Lung microvascular endothelial cell (primary cell): ENCODE measurements around the gene CHSY1. TPM values are rescaled to one million over a fixed set of nuclear protein-coding genes. Genes with fewer than 3 reads are reported as not detected.
"Not testable (repeated sequence)": the region's sequence is repeated elsewhere in the genome, so short reads cannot be mapped to it uniquely, and the experiment has no call there.

ENCODE experiments used
- DNase-seq, 2 donors: peaks; one replicate each; pipeline versions ENCODE4 v3.0.0 to v3.0.0-alpha.2; 2010; ENCODE audit warnings: low read depth in 2 of 2
- total RNA-seq: library from RNA; depleted of rRNA; stranded (reverse); fragments of >200 nt; gene quantifications from 2 replicates; pipeline ENCODE4 v1.2.1, GENCODE V29; 2014

Gene CHSY1
- total RNA-seq, 1 donor from 2014 or later, result 31.9 TPM

DNA sequence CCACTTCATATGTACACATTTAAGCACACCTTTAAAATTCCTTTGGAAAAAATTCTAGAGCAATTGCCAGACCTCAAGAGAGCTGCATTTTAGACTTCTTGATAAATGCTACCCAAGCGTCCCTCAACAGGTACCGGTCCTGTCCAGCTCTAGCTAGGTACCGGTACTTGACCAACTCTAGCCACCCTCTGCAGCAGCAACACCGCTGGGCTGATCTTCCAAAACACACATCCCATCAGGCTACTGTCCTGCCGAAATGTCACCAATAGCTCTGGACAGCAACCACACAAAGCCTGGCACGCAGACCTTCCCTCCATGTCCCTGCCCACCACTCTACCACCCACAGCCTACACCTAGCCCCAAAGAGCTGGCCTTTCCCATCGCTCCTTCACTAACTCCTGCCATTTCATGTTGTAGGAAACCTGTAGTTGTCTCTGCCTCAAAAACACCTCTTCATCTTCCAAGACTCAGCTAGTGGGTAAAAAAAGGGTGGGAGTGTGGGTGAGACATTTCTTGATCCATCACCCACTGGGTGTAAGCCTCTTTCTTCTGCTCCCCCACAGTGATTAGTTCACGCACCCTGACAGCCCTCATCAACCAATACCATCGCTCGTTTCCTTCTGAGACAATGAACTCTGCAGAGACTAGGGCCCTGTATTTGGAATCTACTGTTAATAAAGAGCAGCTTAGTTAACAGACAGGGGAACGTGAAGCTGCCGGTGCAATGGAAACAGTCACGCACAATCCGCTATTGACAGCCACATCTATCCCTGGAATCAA lies 6.8 kb downstream of the CHSY1 start:
- no peak for DNase-seq

DNA sequence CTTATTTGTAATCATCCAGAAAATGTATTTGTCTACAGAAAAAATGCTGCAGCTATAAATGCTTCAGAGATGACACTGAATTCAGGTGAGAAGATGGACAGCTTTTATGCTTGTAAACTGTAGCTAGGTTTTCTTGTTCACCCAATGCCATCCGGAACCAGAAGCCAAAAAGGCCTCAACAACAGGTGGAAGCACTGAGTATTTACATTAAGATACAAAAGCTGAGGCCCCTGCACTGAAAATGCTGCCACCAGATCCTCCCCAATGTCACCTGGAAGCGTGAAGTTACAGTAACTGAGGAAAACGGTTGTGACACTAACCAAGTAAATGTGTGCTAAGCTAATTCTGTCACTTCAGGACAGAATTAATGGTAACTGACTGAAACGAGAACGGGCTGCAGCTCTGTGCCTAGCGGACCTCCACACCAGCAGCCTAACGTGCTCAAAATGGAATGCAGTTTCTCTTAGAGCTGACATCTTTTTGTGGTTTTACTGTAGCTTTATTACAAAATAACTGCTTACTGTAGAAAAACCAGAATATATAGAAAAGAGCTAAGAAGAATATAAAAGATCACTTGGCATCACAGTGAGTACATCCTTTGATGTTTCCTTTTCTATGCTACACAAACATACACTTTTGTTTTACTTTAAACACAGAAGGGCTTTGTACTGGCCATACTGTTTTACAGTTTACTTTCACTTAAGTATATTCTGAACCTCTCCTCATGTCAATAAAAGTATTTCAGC lies 7.6 kb downstream of the CHSY1 start:
- no peak for DNase-seq

DNA sequence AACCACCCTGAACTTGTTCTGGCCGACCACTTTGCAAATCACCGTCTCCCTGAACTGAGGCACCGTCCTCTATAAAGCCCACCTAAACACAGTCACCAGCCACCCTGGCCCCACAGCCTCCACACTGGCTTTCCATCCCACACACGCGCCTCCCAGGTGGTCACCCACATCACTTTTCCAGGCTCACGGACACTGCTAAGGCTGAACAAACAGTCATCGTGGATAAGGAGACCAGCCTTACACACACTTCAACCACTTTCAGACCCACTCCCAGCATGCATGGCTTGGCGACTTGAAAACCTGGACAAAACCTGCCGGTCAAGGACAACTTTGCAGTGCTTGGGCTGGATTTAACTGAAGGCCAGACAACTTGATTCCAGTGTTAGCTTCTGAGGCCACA lies 8.4 kb downstream of the CHSY1 start:
- no peak for DNase-seq

DNA sequence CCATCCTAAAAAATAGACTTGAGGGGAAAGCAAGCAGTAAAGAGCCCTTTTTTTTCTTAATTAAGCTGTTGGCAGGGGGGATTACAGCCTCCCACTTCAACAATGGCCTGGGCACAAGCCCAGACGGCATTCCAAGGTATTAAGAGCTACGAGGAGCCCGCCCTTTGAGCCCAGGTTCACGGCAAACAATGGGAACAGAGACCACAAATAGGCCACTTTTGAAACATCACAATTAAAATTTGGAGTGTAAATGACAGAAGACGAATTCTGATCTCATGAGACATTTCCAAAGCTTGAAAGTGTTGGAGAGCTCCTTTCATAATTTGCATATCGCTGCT lies 8.9 kb downstream of the CHSY1 start:
- peak in 1 of 2 donors; percentile 59 for DNase-seq

DNA sequence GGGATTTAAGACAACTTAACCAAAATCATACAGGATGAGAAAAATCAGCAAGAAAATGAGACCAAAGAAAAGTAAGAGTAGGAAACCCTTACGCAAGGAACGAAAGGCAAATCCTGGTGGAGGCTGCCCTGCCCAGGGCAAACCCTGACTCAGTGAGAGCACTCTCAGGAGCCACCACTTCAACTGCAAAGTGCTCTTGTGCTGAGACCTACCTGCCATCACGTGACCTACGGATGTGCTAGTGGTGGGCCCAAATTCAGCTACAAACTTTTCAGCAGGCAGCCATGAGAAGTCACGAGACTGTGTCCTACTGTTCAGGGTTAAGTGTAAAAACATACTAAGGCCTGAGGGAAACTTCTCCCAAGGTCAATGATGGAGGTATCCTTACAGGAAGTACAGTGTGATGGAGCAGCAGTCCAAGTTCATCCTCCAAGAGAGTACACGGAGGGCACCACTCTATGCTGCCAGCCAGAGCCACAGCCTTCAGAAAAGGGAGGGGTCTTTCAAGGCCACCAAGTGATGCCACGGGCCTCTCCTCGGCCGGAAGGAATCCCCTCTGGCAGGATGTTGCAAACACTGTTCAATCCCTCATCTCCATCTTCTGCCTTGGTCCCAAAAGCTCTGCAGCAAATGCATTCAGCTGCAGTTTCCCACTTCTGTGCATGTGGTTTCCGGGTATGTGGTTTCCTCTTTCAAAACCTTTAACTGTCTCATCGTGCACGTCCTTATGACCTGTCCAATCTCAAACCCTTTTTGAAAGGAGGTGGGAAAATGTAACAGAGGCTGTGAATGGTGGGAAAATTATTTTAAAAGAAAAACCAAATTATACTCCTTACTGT lies 9.5 kb downstream of the CHSY1 start:
- peak; percentile 50 to 75 for DNase-seq

DNA sequence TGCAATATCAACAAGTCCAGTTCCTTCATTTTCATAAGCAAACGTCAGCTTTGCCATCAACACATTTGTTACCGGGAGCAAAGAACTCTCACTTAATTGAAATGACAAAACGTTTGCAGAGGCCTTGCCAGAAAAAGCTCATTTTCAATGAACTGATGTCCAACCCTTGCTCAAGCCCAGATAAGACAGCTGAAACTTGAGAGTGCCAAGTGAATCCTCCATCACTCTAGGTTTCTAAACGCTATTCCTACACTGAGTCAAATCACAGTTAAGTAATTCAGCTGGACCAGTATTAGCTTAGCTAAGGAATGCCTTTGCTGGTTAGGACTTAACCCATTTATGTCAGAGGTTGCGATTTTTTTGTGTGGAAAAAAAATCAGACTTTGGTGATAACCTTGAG lies 11.5 kb downstream of the CHSY1 start:
- DNase-seq, result no peak

DNA sequence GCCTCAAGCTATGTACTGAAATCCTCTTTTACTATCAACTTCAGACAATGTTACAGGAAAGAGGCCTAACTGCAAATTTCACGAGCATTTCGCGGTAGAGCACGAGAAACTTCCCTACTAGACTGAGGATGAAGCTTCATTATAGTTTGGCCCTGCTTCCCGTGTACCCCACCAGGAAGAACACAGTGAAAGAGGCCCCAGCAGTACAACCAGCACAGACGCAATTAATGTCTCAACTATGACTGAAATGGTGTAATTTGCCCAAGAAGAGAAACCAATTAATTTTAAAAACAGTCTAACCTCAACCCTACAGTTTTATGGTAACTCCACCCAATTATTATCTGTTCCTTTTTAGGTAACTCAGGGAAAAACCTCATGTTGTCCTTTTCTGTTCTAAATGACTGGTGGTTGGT lies 12.1 kb downstream of the CHSY1 start:
- DNase-seq, result no peak

DNA sequence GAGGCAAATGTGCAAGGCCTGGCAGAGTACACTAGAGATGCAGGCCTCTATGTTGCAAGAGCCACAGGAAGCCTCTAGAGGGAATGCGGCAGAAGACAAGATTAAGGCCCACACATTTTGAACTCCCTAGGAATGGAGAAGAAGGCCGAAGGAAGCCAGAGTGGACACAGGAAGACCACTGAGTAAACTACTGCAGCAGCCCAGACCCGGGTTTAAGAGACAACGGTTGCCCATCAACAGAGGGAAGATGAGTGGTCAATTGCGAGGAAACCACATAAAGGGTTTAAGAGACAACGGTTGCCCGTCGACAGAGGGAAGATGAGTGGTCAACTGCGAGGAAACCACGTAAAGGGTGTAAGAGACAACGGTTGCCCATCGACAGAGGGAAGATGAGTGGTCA lies 14.6 kb downstream of the CHSY1 start:
- DNase-seq, result no peak

DNA sequence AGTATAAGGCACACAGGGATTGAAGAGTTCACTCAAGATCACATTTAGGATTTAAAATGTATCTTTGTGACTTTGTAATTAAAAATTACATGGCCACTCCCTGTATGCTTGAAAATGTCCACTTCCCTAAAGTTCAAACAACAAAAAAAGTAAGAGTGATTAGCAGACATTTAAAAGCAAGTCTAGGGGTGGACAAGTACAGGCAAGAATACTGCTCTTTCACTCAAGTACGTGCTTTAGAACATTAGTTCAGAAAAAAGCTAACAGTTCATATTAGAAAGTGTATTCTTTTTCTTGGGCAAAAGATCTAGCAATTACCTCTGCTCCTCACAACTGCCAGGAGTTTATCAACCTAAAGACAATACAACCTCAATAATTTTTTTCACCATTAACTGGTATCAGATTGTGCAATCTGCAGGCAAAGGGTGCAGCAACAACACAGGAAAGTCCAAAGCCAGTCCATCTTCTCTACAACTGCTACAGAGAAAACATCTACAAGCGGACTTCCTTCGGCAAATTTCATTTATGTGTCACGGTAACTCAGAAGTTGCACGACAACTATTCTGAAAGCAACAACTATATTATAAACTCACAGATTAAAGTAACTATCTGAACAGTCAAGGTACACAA lies 18.1 kb downstream of the CHSY1 start:
- no peak for DNase-seq

DNA sequence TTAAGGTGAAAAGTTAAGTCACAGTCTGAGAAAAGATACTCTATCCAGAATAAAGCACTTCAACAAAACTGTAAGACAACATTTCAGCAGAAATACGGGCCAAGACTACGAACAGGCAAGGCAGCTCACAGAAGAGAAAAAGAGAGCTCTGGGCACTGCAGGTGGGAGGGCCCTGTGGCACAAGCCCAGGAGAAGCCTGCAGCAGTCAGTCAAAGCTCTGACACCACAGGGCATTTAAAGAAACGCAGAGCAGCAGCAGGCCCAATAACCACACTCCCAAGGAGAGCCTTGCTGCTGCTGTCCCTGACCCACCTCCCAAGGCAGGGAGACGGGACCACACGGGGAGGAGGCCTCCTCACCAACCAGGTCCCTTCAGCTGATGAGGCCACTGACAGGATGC lies 19.2 kb downstream of the CHSY1 start:
- DNase-seq, result no peak

DNA sequence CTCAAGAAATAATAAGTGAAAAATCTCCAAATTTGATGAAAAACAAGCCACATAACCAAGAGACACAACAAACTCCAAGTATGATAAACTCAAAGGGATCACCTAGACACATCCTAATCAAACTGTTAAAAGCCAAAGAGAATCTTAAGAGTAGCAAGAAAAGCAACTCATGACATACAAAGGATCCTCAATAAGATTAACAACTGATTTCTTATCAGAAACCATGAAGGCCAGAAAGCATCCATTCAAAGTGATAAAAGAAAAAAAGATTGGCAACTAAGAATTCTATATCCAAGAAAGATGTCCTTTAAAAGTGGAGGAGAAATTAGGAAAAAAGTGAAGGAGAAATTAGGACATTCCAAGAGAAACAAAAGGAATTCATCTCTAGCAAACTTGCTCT lies 23.5 kb downstream of the CHSY1 start:
- no peak for DNase-seq

DNA sequence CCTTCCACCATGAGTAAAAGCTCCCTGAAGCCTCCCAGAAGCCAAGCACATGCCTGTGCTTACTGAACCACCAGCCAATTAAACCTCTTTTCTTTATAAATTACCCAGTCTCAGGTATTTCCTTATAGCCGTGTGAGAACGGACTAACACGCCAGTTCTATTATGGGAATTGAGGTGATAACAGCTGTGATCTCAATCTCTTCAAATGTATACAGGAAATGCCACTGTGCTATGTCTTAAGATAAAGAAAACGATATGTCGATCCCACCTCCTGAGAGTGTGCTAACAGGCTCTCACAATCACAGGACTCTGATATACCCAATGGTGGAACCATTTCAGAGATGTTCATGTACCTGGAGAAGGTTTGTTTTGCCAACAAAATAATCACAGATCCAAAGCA lies 26.2 kb downstream of the CHSY1 start:
- DNase-seq, result peak in 1 of 2 donors; percentile 71

DNA sequence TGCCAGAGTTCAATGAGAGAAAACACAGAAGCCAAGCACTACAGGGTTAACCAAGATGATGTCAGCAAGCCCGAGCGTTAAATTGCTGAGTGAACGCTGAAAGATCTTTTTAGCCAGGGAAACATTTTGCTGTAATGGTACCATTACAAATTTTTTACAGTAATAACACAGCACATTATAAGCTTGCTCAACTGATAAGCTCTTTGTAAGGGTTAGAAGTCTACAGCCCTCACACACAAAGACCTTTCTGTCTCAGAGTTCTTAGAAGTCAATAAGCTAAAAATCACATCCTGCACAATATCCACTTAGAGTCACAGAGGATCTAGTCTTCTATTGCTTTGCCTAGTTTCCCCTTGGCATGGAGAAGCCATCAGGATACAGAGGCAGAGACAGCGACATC lies 29.9 kb downstream of the CHSY1 start:
- DNase-seq, result no peak

DNA sequence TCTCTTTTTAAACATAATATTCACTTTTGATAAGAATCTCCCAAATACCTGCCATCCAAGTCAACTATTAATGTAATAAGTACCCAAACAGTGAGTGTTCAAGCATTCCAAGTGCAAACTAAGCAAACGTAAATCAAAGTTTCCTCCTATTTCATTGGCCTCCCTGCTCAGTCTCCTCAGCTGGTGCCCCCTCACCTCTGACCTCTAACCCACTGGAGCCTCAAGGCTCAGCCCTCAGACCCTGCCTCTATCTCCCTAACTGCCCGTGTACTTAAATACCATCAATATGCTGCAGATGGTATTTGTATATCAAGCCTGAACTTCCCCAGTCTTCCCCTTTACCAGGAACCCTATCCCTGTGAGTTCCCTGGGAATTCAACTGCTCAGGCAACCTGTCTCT lies 31.8 kb downstream of the CHSY1 start:
- no peak for DNase-seq

DNA sequence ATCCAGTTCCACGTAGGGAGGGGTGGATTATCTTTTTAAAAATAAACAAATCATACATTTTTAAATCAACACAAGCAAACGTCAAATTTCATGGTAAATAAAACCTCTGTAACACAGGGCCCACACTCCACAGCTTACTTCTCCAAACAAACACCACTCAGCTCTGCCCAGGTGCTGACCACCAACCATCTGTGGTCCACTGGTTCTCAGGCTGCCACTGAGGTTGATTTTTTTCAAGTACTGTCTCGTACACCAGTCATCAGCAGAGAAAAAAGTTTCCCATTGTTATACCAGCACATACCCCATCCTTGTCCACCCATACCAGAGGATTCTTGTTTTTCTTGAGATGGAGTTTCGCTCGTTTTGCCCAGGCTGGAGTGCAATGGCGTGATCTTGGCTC lies 32.4 kb downstream of the CHSY1 start:
- DNase-seq, result no peak

DNA sequence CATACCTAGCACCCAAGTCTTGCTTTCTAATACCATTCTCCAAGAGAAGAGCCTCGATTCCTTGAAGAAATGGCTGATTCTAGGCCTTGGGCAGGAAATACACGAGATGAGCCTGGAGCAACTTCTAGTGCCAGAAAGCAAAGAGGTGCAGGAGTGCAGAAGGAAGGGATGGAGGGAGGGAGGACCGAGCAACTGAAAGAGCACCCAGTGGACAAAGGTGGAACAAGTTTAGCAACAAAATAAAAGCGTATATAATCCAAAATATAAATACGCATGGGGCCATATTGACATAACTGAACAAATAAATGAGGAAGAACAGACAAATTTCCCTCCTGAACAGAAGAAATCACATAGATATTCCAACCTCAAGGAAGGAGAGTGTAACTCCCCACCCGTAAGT lies 34.4 kb downstream of the CHSY1 start:
- DNase-seq, result no peak

DNA sequence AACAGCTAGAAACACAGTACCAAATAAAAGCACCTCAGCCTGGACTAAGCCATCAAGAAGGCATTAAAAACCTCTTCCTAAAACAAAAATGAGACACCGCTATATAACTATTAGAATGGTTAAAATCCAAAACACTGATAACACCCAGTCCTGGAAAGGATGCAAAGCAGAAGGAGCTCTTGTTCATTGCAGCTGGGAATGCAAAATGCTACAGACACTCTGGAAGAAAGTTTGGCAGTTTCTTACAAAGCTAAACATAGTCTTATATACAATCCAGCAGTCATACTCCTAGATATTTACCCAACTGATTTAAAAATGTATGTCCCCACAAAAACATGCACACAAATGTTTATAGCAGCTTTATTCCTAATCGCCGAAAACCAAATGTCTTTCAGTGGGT lies 35.7 kb downstream of the CHSY1 start:
- no peak for DNase-seq

DNA sequence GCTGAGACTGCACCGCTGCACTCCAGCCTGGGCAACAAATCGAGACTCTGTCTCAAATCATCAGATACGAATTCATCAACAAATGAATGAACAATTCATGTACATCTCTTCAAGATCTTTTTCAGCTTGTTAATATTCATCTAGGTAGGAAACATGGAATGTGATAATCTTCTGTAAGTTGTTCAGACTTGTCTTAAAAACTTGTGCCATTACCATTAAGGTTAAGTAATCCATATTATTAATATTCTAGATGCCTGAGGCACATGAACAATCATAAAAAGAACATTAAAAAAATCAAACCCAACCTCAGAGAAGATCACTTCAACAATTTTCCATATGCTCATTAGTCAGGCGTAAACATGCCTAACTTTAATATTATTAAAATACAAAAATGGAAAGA lies 36.2 kb downstream of the CHSY1 start:
- no peak for DNase-seq

DNA sequence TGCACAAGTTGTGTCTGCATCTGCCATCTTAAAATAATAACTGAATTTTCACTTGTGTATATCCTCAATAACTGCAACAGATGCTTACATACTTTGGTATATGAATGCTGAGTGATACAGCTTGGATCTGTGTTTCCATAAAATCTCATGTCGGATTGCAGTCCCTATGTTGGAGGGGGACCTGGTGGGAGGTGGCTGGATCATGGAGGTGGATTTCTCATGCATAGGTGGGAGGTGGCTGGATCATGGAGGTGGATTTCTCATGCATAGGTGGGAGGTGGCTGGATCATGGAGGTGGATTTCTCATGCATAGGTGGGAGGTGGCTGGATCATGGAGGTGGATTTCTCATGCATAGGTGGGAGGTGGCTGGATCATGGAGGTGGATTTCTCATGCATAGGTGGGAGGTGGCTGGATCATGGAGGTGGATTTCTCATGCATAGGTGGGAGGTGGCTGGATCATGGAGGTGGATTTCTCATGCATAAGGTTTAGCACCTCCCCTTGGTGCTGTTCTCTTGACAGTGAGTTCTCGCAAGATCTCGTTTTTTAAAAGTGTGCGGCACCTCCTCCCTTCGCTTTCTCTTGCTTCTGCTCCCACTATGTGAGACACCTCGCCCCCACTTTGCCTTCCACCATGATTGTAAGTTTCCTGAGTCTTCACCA lies 37.3 kb downstream of the CHSY1 start:
- not testable (repeated sequence) for DNase-seq

DNA sequence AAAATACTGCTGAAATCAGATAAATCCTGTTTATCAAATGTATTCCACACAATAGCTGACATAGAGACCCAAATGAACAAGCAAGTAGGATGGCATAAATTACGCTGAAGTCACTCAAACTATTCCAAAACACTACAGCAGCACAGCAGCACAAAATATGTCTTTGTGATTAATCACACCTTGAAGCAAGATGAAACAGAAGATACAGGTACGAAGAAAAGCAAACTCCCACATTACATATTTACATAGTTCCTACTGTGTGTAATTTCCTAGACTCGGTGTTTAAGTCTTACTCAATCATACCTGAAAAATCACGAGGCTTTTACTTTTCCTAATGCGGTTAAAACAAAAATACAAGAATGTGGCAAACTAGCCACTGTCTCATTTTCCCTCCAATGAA lies 38.3 kb downstream of the CHSY1 start:
- no peak for DNase-seq

DNA sequence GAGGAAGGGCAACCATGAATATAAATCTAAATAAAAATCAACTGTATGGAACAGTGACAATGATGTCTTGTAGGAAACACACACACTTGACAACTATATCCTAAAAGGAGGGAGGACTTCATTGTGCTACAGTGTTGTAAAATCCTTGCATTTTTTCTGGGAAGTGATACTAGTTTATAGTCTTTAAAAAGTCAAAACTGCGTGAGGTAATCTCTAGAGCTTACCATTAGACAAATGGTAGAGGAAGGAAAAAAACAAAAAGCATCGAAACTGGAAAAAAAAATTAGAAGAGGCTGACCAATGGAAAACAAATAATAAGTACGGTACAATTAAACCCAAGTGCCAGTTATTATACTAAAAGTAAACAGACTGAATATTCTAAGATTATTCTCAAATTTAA lies 38.7 kb downstream of the CHSY1 start:
- no peak for DNase-seq
